NT2/D1 (cell line): ENCODE measurements around the gene GCSH.
A peak's percentile ranks its signal among the peaks of the same experiment; 100 is the strongest.

Source experiments
- DNase-seq: peaks from one replicate; pipeline ENCODE4 v3.0.0-alpha.2; 2011; ENCODE audit warnings: low read depth, low spot score
- H3K27me3 ChIP-seq: 2 replicates; pipeline ENCODE4 v1.6.0; 2011; ENCODE audit warnings: mild to moderate bottlenecking; ENCODE audit not compliant: insufficient read length, insufficient read depth
- H3K36me3 ChIP-seq: 2 replicates; pipeline ENCODE4 v1.6.1; 2011; ENCODE audit warnings: mild to moderate bottlenecking, low read length, mixed read lengths; ENCODE audit not compliant: insufficient read depth, insufficient read length
- H3K4me1 ChIP-seq: 2 replicates; pipeline ENCODE4 v1.5.1; 2011; ENCODE audit not compliant: insufficient read depth, insufficient read length
- H3K4me3 ChIP-seq: 2 replicates; pipeline ENCODE4 v1.5.1; 2011; ENCODE audit warnings: low read depth; ENCODE audit not compliant: insufficient read length
- H3K9ac ChIP-seq: 2 replicates; pipeline ENCODE4 v1.6.0; 2011; ENCODE audit warnings: low read depth; ENCODE audit not compliant: insufficient read length
- H3K9me3 ChIP-seq: 2 replicates; pipeline ENCODE4 v1.5.1; 2011; ENCODE audit warnings: mild to moderate bottlenecking, low read length; ENCODE audit not compliant: insufficient read depth
- SUZ12 ChIP-seq: IDR thresholded peaks from 2 replicates; pipeline ENCODE4 v1.6.1; 2011; ENCODE audit not compliant: insufficient read length, insufficient read depth; ENCODE audit errors: extremely low read depth
- YY1 ChIP-seq: IDR thresholded peaks from 2 replicates; pipeline ENCODE4 v1.6.1; 2011; ENCODE audit not compliant: insufficient read length, insufficient read depth
- ZNF274 ChIP-seq: IDR thresholded peaks from 2 replicates; pipeline ENCODE4 v1.6.1; 2011; ENCODE audit warnings: mild to moderate bottlenecking, low read depth, low read length

The GCSH gene

DNA sequence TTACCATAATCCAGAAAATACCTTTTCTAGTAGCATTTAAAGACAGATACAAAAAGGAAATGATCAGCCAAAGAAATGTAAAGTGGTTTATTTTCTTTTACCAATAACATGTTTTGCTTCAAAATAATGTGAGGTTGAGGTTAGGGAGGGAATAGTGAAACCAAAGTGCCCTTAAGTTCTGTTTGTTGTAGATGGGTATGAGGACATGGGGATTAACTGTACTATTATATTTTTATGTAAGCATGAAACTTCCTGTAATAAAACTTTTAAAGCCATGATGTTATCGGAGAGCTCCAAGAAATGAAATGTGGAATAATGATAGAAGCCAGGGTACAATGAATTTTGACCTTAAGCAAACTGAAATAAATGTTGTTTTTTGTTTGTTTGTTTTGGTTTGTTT is 29.0 kb downstream of the GCSH start:
- no peak for TF ChIP-seq YY1
- no peak for TF ChIP-seq SUZ12
- no peak for TF ChIP-seq ZNF274
- Histone ChIP-seq H3K9ac (no peak overlapping the region), H3K4me1 (no peaks in the 10 kb centered on the region), H3K9me3 (no peaks in the 10 kb centered on the region; the same call in 1 of the 2 replicates), H3K4me3 (no peak overlapping the region), H3K36me3 (no peaks in the 10 kb centered on the region), H3K27me3 (no peaks in the 10 kb centered on the region)
- no peak for DNase-seq

DNA sequence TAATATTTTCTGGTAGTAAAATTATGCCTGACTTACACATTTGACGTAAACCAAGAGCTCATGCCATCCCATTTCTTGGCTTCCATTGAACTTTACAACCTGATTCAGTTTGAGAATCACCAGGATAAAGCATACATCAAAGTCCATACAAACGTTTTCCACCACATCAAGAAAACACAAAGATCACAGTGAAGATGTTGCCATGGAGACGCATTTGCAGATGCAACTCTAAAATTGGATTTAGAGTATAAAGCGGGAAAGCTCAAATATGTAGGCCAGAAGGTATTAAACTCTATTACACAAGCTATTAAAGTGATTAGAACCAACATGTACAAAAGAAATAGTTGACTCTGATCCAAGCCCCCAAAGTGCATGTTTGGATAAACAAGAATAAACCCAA is 29.5 kb downstream of the GCSH start:
- Histone ChIP-seq H3K27me3 (no peaks in the 10 kb centered on the region), H3K4me3 (no peak overlapping the region), H3K9ac (no peak overlapping the region), H3K4me1 (peaks cover 2% of the 10 kb centered on the region), H3K36me3 (no peaks in the 10 kb centered on the region), H3K9me3 (no peaks in the 10 kb centered on the region; the same call in 1 of the 2 replicates)
- no peak for DNase-seq
- TF ChIP-seq ZNF274 (no peak), YY1 (no peak), SUZ12 (no peak)

DNA sequence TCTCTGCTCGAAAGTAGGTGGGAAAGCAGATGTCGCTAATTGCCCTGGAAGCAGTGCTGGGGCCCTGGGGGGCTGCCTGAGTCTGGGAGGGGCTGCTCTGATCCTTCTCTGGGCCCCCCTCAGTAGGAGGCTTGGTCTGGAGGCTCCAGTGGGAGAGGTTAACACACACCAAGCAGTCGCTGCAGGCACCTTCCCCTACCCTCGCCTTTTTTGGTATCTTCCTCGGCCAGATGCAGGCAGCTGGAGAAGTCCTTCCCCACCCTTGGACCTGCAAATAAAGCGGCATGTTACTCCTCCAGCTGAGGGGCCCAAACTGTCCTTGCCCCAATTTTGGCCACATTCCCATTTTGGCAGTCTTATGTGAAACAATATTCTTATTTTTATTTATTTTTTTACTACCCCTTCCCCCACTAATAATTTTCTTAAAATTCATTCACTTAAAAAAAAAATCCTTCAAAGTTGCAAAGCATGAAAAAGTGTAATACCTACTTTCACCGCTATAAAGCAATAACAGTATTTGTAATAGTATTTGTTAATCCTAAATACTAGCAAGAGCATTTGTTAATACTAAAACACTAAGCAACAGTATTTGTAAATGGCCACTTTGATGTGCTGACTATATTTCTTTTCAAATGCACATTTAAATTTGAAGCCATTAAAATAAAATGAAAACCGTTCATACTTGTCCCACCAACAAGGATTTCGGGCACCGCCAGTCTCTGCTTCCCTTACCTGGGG is 34.2 kb downstream of the GCSH start:
- Histone ChIP-seq H3K4me3 (no peak overlapping the region), H3K4me1 (peaks cover 5% of the 10 kb centered on the region), H3K9me3 (no peaks in the 10 kb centered on the region), H3K36me3 (no peaks in the 10 kb centered on the region), H3K27me3 (no peaks in the 10 kb centered on the region), H3K9ac (no peak overlapping the region)
- TF ChIP-seq ZNF274 (no peak), SUZ12 (no peak), YY1 (no peak)
- no peak for DNase-seq

DNA sequence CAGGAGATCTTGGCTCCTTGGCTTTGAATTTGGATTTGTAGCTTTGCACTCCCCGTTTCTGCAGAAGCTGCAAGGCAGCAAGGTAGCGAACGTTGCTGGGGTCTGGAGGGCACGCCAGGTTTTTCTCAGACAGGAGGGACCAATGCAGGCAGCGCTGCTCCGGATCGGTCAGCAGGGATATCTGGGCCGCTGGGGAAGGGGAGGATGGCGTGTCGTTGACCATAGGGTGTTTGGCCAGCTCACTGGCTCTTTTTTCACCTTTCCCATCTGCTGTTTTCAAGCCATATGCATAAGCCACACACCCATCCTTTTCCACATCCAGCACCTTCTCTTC is 34.9 kb downstream of the GCSH start:
- Histone ChIP-seq H3K27me3 (no peaks in the 10 kb centered on the region), H3K9ac (peak overlapping the region; percentile 46), H3K36me3 (no peaks in the 10 kb centered on the region), H3K9me3 (no peaks in the 10 kb centered on the region), H3K4me3 (no peak overlapping the region), H3K4me1 (peaks cover 5% of the 10 kb centered on the region)
- DNase-seq = no peak
- TF ChIP-seq SUZ12 (no peak), YY1 (no peak), ZNF274 (no peak)

DNA sequence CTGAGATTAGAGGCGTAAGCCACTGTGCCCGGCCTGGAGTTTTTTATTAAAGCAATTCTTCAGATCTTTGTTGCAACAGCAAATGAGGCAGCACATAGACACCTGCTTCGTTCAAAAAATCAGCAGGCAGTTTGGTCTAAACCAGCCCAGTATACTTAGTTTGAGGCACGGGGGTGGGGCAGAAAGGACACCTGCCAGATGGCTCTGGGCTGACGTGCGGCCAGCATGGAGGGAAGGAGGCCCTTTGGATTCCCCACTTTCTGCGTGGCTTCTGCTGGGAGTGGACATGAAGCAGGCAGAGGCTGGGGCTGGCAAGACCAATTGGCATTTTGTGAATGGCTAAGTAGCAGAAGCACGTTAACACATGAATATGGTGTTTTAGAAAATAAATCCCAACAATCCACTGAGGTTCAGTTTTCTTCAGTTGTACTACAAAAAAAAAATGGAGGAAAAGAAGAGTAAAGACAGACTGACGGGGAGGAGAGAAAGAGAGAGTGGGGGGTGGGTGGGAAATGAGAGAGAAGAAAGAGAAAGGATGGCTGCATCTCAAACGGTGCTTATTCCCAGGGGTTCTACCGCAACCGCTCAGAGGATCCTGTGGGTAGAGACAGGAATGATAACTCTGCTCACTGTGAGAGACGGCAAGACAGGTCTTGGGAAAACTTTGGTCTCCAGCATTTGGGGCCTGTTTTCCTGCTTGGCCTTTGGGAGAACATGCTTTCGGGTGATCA is 35.5 kb downstream of the GCSH start:
- peaks cover 5% of the 10 kb centered on the region for H3K4me1 ChIP-seq
- no peaks in the 10 kb centered on the region for H3K9me3 ChIP-seq
- H3K27me3 ChIP-seq = no peaks in the 10 kb centered on the region
- DNase-seq = no peak
- no peak overlapping the region for H3K4me3 ChIP-seq
- H3K36me3 ChIP-seq = no peaks in the 10 kb centered on the region
- H3K9ac ChIP-seq = peak overlapping the region; percentile 46
- no peak for TF ChIP-seq SUZ12
- TF ChIP-seq YY1 = no peak
- no peak for TF ChIP-seq ZNF274

DNA sequence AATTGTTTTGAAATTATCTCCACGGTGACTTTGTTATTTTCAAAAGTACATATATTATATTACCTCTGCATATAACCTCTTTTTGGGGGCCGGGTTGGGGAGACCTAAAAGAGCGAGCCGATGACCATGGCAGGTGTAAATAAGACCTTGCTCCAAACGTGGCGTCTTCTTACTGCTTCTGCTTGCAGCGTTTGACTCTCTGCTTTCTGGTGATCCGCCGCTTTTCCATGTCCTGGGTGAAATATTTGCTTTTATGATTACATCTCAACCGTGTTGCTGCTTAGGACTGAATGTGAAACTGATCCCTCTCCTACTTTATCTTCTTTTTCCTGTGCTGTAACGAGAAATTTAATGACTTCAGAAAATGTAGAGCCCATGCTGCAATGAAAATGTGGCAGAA is 42.4 kb downstream of the GCSH start:
- DNase-seq = no peak
- peaks cover 12% of the 10 kb centered on the region; the same call in 1 of the 2 replicates for H3K9me3 ChIP-seq
- TF ChIP-seq SUZ12 (no peak), ZNF274 (no peak), YY1 (no peak)
- H3K4me1 ChIP-seq = no peaks in the 10 kb centered on the region
- H3K4me3 ChIP-seq = no peak overlapping the region
- H3K9ac ChIP-seq = no peak overlapping the region
- no peaks in the 10 kb centered on the region for H3K27me3 ChIP-seq
- no peaks in the 10 kb centered on the region for H3K36me3 ChIP-seq

DNA sequence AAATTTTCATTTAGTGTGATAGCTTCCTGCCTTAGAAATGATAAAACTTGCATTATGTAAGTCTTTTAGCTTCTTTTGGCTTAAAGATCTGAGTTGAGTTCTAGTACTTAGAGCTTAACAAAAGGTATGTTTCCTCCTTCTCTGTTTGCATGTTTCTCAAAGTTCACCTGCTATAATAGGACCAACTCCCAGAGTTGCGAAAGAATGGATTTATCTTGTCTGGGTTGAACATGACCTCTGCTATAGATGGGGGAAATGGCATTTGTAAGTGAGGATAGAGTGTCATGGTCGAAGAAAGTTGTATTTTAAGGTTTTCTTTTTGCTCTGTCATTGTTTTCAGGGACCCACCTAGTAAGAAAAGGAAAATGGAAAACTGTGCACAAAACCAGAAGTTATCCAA is 53.4 kb downstream of the GCSH start:
- H3K4me1 ChIP-seq = no peaks in the 10 kb centered on the region
- H3K36me3 ChIP-seq = peaks cover 70% of the 10 kb centered on the region
- DNase-seq = no peak
- no peaks in the 10 kb centered on the region for H3K27me3 ChIP-seq
- TF ChIP-seq ZNF274 = no peak
- no peak for TF ChIP-seq YY1
- TF ChIP-seq SUZ12 = no peak
- no peaks in the 10 kb centered on the region for H3K9me3 ChIP-seq
- H3K4me3 ChIP-seq = no peak overlapping the region
- H3K9ac ChIP-seq = no peak overlapping the region
